ENCODE data around the gene TRMT10C. TPM values are rescaled to one million over a fixed set of nuclear protein-coding genes. Genes with fewer than 3 reads are reported as not detected.

TRMT10C gene
- total and polyA plus RNA-seq, 2 experiments from 2014 or later: 61.9 to 145 TPM

DNA sequence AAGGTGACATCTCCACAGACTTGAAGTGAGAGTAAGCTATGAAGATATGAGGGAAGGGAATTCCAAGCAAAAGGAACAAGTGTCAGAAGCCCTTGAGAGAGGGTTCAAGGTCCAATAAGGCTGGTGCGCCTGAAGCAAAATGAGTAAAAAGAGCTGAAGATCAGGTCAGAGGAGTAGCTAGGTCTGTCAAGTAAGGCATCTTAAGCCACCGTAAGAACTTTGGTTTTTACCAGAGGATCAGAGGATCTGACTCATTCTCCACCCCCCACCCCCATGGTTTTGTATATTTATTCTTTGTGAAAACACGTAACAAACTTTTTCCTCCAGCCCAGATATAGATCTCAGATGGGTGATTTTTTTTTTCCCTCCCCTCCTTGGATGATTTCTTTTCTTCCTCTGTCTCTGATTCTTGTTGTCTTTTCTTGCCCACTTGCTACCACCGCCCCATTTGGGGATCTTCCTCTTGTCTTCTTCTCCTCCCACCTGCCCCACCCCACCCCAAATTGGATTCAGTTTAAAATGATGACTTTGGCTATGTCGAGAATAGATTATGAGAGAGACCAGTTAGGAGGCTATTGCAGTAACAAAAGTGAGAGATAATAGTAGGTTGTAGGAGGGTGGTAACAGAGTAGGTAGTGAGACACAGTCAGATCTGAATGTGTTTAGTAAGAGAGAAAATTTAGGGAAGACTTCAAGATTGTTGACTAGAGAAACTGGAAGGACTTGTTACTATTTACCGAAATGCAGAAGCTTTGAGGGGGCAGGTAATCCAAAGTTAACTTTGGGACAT, 6.1 kb downstream of the TRMT10C start (continued):
- TF ChIP-seq EZH2phosphoT487 (IDR thresholded peaks at IDR 0.05; ENCODE audit: unreplicated experiment): no peak

DNA sequence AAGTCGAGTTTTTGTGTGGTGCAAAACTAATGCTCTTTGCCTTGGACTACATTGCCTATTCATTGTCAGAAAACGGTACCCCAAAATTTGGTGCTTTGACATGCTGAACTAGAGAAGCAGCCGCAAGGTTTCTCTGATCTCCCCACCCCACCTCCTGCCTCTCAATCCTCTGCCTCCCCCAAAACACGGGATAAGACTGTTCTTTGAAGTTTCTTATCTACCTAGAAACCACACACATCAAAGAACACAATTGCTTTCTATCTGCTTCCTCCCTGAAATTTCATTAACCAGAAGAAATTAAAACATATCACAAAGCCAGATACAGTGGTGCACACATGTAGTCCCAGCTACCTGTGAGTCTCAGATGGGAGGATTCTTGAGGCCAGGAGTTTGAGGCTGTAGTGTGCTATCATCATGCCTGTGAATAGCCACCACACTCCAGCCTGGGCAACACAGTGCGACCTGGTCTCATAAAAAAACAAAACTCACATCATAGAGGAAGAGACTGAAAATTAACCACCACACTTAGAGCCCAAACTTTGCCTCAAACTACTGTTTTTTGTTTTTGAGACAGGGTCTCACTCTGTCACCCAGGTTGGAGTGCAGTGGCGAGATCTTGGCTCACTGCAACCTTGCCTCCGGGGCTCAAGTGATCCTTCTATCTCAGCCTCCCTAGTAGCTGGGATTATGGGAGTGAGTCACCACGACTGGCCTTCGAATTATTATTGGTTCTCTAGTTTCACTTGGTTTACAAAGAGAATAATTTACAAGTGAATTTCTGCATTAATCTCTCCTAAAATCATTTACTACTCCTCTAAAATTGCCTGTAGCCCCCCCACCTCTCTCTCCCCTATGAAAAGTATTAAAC, 9.6 kb downstream of the TRMT10C start:
- Mint-ChIP-seq H3K4me3 (no peak overlapping the region), H3K4me1 (peaks cover 9% of the 10 kb centered on the region; the same call in 2 of the 3 replicates), H3K27me3 (ENCODE audit: insufficient read depth, low read depth, poor library complexity) (peaks cover 3% of the 10 kb centered on the region), H3K9me3 (no peaks in the 10 kb centered on the region), H3K27ac (no peak overlapping the region), H3K36me3 (ENCODE audit: low read depth) (peaks cover 8% of the 10 kb centered on the region)
- H3K4me3 ChIP-seq: no peak overlapping the region
- H3K9me2 ChIP-seq (ENCODE audit: insufficient read depth): no peaks in the 10 kb centered on the region
- H3K36me3 ChIP-seq (ENCODE audit: insufficient read depth): 0 out of 2 replicates have a peak, but pooled peaks cover under 1% of the 10 kb centered on the region
- H3K27me3 ChIP-seq (ENCODE audit: insufficient read depth): no peaks in the 10 kb centered on the region
- 0 out of 2 replicates have a peak, but pooled peaks cover 5% of the 10 kb centered on the region for H3F3A ChIP-seq (replicated peaks; ENCODE audit: low read depth)
- no peak for DNase-seq (ENCODE audit: low spot score)
- H3K4me2 ChIP-seq: no peak overlapping the region
- H3K27ac ChIP-seq (ENCODE audit: low read depth): no peak overlapping the region
- no peak overlapping the region for H2AFZ ChIP-seq
- H4K20me1 ChIP-seq (replicated peaks; ENCODE audit: insufficient read depth): peaks cover 24% of the 10 kb centered on the region
- peaks cover 23% of the 10 kb centered on the region for H3K79me2 ChIP-seq (replicated peaks; ENCODE audit: insufficient read depth)
- ATAC-seq: no peak
- H3K4me1 ChIP-seq (ENCODE audit: insufficient read depth): peaks cover 12% of the 10 kb centered on the region
- TF ChIP-seq POLR2AphosphoS5 (IDR thresholded peaks at IDR 0.05; ENCODE audit: low read depth) (no peak), ZNF462 (CRISPR knock-in tag; IDR thresholded peaks at IDR 0.05) (no peak), STAT1 (IDR thresholded peaks at IDR 0.05; ENCODE audit: unreplicated experiment) (no peak), EZH2phosphoT487 (IDR thresholded peaks at IDR 0.05; ENCODE audit: unreplicated experiment) (no peak), ETS1 (IDR thresholded peaks at IDR 0.05) (no peak), NANOG (IDR thresholded peaks at IDR 0.05; ENCODE audit: borderline replicate concordance) (no peak), CREB1 (CRISPR knock-in tag; IDR thresholded peaks at IDR 0.05; ENCODE audit: low read depth) (no peak), ZNF331 (CRISPR knock-in tag; IDR thresholded peaks at IDR 0.05; ENCODE audit: low read depth) (no peak), EZH2 (IDR thresholded peaks at IDR 0.05; ENCODE audit: low read depth, unreplicated experiment) (no peak), ZNF114 (CRISPR knock-in tag; IDR thresholded peaks at IDR 0.05) (no peak), JUNB (IDR thresholded peaks at IDR 0.05; ENCODE audit: unreplicated experiment) (no peak)
- TF ChIP-seq, protein P1, sequence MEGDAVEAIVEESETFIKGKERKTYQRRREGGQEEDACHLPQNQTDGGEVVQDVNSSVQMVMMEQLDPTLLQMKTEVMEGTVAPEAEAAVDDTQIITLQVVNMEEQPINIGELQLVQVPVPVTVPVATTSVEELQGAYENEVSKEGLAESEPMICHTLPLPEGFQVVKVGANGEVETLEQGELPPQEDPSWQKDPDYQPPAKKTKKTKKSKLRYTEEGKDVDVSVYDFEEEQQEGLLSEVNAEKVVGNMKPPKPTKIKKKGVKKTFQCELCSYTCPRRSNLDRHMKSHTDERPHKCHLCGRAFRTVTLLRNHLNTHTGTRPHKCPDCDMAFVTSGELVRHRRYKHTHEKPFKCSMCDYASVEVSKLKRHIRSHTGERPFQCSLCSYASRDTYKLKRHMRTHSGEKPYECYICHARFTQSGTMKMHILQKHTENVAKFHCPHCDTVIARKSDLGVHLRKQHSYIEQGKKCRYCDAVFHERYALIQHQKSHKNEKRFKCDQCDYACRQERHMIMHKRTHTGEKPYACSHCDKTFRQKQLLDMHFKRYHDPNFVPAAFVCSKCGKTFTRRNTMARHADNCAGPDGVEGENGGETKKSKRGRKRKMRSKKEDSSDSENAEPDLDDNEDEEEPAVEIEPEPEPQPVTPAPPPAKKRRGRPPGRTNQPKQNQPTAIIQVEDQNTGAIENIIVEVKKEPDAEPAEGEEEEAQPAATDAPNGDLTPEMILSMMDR (conservative IDR thresholded peaks at IDR 0.05; ENCODE audit: low read depth in 2 of 2): no peak
